HG02588 (cell line): Measurements from ENCODE around the gene INSIG2.
"Not testable (repeated sequence)": the region's sequence is repeated elsewhere in the genome, so short reads cannot be mapped to it uniquely, and the experiment has no call there.

Experiments used
- ATAC-seq: cut with Tn5 transposase; IDR thresholded peaks from one replicate; pipeline ENCODE4 v1.9.1; 2021; ENCODE audit warnings: mild to moderate bottlenecking, moderate library complexity; ENCODE audit not compliant: unreplicated experiment

The INSIG2 gene

GRCh38 chr2:118059919-118060478 is 28.3 kb upstream of the INSIG2 start:
- ATAC-seq = no peak

GRCh38 chr2:118061135-118061955 is 26.9 kb upstream of the INSIG2 start:
- peak; percentile 73 for ATAC-seq

GRCh38 chr2:118062048-118062447 is 26.2 kb upstream of the INSIG2 start:
- no peak for ATAC-seq

- no peak for ATAC-seq
These were observed 25.6 kb upstream of the INSIG2 start for GRCh38 chr2:118062669-118063068.

- ATAC-seq = no peak
These were observed 23.1 kb upstream of the INSIG2 start for GRCh38 chr2:118065015-118065706.

GRCh38 chr2:118065921-118066511 is 22.3 kb upstream of the INSIG2 start:
- ATAC-seq = no peak

GRCh38 chr2:118077636-118078247 is 10.5 kb upstream of the INSIG2 start:
- ATAC-seq = no peak

GRCh38 chr2:118078734-118079133 is 9.5 kb upstream of the INSIG2 start:
- ATAC-seq = no peak

GRCh38 chr2:118084491-118085089 is 3.7 kb upstream of the INSIG2 start:
- ATAC-seq = no peak

- ATAC-seq = no peak
These were observed 2.9 kb upstream of the INSIG2 start for GRCh38 chr2:118085173-118086023.

- ATAC-seq = no peak
These were observed 2.1 kb upstream of the INSIG2 start for GRCh38 chr2:118086024-118086633.

- ATAC-seq = peak; percentile 34
These were observed 999 bp downstream of the INSIG2 start for GRCh38 chr2:118089139-118089800.

GRCh38 chr2:118090387-118091139 is 2.3 kb downstream of the INSIG2 start:
- ATAC-seq = no peak

- ATAC-seq = no peak
These were observed 2.8 kb downstream of the INSIG2 start for GRCh38 chr2:118091140-118091478.

- ATAC-seq = no peak
These were observed 3.4 kb downstream of the INSIG2 start for GRCh38 chr2:118091631-118092030.

- ATAC-seq = not testable (repeated sequence)
These were observed 5.8 kb downstream of the INSIG2 start for GRCh38 chr2:118094102-118094501.

- no peak for ATAC-seq
These were observed 6.2 kb downstream of the INSIG2 start for GRCh38 chr2:118094503-118094902.

- ATAC-seq = no peak
These were observed 7.3 kb downstream of the INSIG2 start for GRCh38 chr2:118095610-118096009.
